Measurements from ENCODE around the gene PIBF1. TPM values are rescaled to one million over a fixed set of nuclear protein-coding genes. Genes with fewer than 3 reads are reported as not detected.
"Not testable (repeated sequence)": the region's sequence is repeated elsewhere in the genome, so short reads cannot be mapped to it uniquely, and the experiment has no call there.

Gene PIBF1
- total RNA-seq, 2 experiments from 2014 or later: 19.1 to 21.8 TPM

DNA sequence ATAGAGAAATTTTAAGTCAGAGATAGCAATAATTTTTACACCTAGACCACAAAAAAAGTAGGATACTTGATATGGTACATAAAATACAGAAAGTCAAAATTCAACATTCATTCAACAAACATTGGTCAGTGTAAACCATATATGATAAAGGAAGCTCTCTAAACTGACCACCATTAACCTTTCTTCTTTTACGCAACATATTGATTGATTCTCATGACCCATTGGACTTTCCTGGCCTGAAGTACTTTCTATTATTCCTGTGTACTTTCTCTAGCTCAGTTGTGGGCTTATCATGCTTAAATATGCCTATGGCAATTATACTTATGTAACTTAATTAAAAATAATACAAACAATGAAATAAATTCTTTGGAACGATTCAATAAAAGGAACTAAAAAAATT lies 10.7 kb downstream of the PIBF1 start:
- H3K4me3 Mint-ChIP-seq: no peak overlapping the region
- peaks cover 6% of the 10 kb centered on the region for H3K9me3 Mint-ChIP-seq
- POLR2A ChIA-PET: no interaction called here
- no peak overlapping the region for H3K27ac Mint-ChIP-seq
- H3K27me3 Mint-ChIP-seq: no peaks in the 10 kb centered on the region
- peaks cover 2% of the 10 kb centered on the region for H3K4me1 Mint-ChIP-seq
- CTCF ChIA-PET: no interaction called here
- peaks cover 51% of the 10 kb centered on the region for H3K36me3 Mint-ChIP-seq (ENCODE audit: low read depth)
- no peak for DNase-seq

DNA sequence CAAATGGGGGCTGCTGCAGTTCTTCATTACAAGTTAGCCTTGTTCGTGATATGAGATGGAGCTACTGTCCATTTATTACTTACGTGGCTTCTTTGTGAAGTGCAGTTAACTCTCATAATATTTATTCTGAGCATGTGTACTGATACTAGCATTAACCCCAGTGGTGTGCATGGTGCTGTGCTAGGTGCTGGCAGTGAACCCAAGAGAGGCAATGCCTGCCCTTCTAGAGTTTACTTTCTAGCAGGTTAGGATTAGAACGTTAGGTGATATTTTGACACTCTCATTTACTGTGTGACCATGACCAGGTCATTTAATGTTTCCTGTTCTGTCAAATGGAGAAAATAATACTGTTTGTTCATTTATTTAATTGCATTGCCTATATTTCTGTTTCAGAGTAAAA lies 16.9 kb downstream of the PIBF1 start:
- no peaks in the 10 kb centered on the region for H3K27me3 Mint-ChIP-seq
- H3K4me3 Mint-ChIP-seq: no peak overlapping the region
- no peak overlapping the region for H3K27ac Mint-ChIP-seq

DNA sequence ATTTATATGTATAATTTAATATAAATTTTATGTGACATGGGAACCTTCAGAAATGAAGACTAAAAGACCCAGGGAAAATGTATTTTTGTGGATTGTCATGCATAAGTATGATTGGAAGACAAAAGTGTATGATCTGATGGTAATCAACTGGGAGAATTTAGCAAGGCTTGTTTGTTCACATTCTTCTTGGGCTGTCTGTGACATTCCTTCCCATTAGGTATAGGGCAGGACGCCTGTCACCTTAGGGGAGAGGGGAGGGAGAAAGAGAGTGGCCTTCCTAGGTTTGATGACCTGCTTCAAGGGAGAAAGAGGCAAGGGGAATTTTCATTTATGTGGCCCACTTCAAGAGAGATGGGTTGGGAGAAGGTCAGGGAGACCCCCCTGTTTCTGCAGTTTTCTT lies 22.4 kb downstream of the PIBF1 start:
- POLR2A ChIA-PET: no interaction called here
- no peak for DNase-seq
- H3K27ac Mint-ChIP-seq: no peak overlapping the region

More for the DNA sequence above, 16.9 kb downstream of the PIBF1 start:
- no peak for DNase-seq
- CTCF ChIA-PET: no interaction called here
- POLR2A ChIA-PET: no interaction called here
- Mint-ChIP-seq H3K9me3 (peaks cover 4% of the 10 kb centered on the region), H3K4me1 (peaks cover under 1% of the 10 kb centered on the region), H3K36me3 (ENCODE audit: low read depth) (peaks cover 55% of the 10 kb centered on the region)

DNA sequence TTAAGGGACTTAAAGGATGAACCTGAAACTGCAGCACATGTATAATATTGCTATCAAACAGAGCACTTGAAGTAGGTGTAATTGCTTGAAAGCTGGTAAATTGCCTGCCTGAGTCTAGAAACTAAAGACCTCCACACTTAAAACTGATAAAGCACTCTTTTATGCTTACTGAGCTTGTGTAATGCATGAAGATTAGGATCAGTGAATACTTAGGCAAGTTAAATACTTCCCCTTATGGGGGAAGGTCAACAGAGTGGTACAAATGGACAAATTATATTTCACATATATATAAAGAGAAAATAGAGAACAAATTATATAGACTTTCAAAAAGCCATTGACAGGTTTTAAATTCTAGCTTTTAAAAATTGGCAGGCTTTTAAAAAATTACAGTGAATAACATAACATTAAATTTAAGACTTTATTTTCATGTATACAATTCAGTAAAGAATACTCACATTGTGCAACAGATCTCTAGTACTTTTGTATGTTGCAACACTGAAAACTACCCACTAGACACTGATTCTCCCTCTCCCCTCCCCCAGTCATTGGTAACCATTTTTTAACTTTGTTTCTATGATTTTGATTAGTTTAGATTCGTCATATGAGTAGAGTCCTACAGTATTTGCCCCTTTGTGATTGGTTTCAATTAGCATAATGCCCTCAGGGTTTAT lies 23.9 kb downstream of the PIBF1 start:
- ChIA-PET POLR2A (no interaction called here), CTCF (no interaction called here)
- no peaks in the 10 kb centered on the region for H3K4me1 Mint-ChIP-seq
- no peak for DNase-seq
- no peak overlapping the region for H3K27ac Mint-ChIP-seq
- H3K9me3 Mint-ChIP-seq: no peaks in the 10 kb centered on the region
- no peak overlapping the region for H3K4me3 Mint-ChIP-seq
- peaks cover 35% of the 10 kb centered on the region for H3K36me3 Mint-ChIP-seq (ENCODE audit: low read depth)
- no peaks in the 10 kb centered on the region for H3K27me3 Mint-ChIP-seq

More for the DNA sequence above, 22.4 kb downstream of the PIBF1 start:
- Mint-ChIP-seq H3K36me3 (ENCODE audit: low read depth) (peaks cover 40% of the 10 kb centered on the region), H3K4me1 (no peaks in the 10 kb centered on the region), H3K9me3 (no peaks in the 10 kb centered on the region), H3K4me3 (no peak overlapping the region), H3K27me3 (no peaks in the 10 kb centered on the region)
- CTCF ChIA-PET: interaction anchor here (1.2 kb wide), 1 partner anchor 9 kb away, joined by 3 read pairs; no protein-coding TSS in a partner anchor

DNA sequence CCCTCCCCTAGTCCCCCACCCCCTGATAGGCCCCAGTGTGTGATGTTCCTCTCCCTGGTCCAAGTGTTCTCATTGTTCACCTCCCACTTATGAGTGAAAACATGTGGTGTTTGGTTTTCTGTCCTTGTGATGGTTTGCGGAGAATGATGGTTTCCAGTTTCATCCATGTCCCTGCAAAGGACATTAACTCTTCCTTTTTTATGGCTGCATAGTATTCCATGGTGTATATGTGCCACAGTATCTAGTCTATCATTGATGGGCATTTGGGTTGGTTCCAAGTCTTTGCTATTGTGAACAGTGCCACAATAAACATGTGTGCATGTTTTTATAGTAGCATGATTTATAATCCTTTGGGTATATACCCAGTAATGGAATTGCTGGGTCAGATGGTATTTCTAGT lies 24.6 kb downstream of the PIBF1 start:
- H3K4me1 Mint-ChIP-seq, DNase-seq, H3K4me3 Mint-ChIP-seq, H3K27ac Mint-ChIP-seq, CTCF ChIA-PET, POLR2A ChIA-PET, H3K27me3 Mint-ChIP-seq, H3K9me3 Mint-ChIP-seq: not testable (repeated sequence)
- H3K36me3 Mint-ChIP-seq (ENCODE audit: low read depth): peaks cover 31% of the 10 kb centered on the region

DNA sequence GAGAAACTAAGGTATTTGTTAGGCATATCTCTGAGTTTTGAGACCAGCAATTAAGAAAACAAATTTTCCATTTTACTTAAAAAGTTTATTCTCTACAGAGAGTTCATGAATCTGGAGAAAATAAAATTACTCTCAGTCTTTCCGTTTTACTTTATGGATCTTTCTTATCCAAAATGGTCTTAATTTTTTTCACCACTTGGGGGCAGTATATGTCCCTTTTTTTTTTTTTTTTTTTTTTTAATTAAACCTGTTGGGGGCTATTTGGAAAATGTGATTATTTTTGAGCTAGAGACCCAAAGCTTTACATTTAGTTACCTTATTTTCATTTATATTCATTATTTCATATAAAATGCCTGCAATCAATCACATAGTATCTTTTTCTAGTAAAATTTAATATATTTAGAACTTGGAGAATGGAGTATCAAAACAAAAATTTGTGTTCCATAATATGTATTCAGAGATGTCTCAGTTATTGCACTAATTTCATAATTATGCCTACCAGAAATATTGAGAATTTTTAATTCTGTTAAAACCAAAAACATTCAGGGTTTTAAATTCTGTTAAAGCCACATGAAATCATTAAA lies 27.1 kb downstream of the PIBF1 start:
- H3K27ac Mint-ChIP-seq: no peak overlapping the region
- POLR2A ChIA-PET: no interaction called here
- CTCF ChIA-PET: interaction anchor here (0.6 to 1.1 kb wide), 4 partner anchors 21 to 594 kb away, joined by 3 to 6 read pairs (median 3); no protein-coding TSS in a partner anchor
- H3K36me3 Mint-ChIP-seq (ENCODE audit: low read depth): peaks cover 30% of the 10 kb centered on the region
- no peaks in the 10 kb centered on the region for H3K4me1 Mint-ChIP-seq
- no peaks in the 10 kb centered on the region for H3K27me3 Mint-ChIP-seq
- no peaks in the 10 kb centered on the region for H3K9me3 Mint-ChIP-seq
- no peak for DNase-seq
- no peak overlapping the region for H3K4me3 Mint-ChIP-seq

DNA sequence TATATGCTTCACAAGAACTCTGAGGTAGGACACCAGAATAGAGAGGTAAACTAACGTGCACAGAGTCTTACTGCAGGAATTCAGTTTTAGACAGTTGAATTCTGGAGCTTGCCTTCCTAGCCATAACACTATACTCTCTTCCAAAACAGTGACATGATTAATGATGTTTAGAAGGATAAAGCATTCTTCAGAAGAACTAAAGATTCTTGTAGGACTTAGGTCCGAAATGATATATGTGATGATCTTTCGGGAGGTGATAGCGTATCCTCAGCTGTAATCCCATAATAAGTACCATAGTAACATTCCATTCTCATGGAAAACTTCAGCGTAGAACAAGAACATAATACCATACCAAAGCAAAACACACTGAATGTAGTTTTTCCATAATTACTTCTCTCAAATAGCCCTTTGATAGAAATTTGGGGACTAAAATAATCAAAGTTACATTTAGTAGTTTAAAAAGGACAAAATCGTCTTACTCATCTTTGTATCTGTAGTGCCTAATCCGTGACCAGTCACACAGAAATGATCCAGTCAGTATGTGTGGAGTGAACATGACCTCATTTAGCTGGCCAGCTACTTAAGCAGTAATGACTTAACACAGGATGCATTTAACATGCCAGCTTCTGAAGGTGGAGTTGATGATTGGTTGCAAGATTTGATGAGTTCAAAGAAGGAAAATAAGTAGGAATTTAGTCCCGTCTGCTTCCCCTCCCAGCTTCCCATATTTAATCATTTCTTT lies 38.4 kb downstream of the PIBF1 start:
- Mint-ChIP-seq H3K4me1 (no peaks in the 10 kb centered on the region), H3K4me3 (no peak overlapping the region), H3K36me3 (ENCODE audit: low read depth) (peaks cover 27% of the 10 kb centered on the region), H3K9me3 (no peaks in the 10 kb centered on the region), H3K27ac (no peak overlapping the region), H3K27me3 (no peaks in the 10 kb centered on the region)
- DNase-seq: no peak
- ChIA-PET POLR2A (no interaction called here), CTCF (no interaction called here)

DNA sequence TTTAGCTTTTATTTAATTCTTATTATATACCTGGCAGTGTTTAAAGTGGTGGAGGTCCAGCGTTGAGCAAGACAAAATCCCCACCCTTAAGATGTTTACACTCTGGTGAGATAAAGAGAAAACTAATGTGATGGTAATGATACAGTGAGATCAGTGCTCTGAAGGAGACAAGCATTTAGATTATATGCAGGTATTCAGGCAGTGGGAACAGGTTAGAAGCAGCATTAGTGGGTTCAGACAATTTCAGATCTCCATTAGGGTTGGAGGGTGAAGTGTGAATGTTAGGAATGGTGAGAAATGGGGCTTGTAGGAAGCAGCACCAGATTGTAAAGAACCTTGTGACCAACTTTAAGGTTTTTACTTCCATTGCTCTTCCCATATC lies 39.0 kb downstream of the PIBF1 start:
- ChIA-PET CTCF (no interaction called here), POLR2A (no interaction called here)
- no peak overlapping the region for H3K4me3 Mint-ChIP-seq
- H3K27me3 Mint-ChIP-seq: no peaks in the 10 kb centered on the region
- no peak for DNase-seq
- no peaks in the 10 kb centered on the region for H3K9me3 Mint-ChIP-seq
- H3K4me1 Mint-ChIP-seq: no peaks in the 10 kb centered on the region
- no peak overlapping the region for H3K27ac Mint-ChIP-seq
- peaks cover 29% of the 10 kb centered on the region for H3K36me3 Mint-ChIP-seq (ENCODE audit: low read depth)

DNA sequence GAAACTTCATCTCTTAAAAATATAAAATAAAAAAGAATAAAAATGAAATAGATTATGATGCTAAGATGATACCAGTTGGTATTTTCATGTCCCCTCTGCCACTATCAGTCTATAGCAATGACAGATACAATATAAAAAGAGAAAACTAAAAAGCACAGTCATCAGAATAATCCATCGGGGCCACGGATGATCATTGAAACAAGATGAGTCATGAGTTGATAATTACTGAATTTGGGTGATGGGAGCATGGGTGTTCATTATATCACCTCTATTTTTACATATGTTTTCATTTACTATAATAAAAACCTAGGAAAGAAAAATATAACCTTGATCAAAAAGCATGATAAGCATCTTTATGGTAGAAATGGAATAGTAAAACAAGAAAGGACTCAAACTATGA lies 41.1 kb downstream of the PIBF1 start:
- no peak overlapping the region for H3K4me3 Mint-ChIP-seq
- H3K36me3 Mint-ChIP-seq (ENCODE audit: low read depth): peaks cover 43% of the 10 kb centered on the region
- DNase-seq: no peak
- CTCF ChIA-PET: no interaction called here
- H3K9me3 Mint-ChIP-seq: no peaks in the 10 kb centered on the region
- H3K27me3 Mint-ChIP-seq: no peaks in the 10 kb centered on the region
- POLR2A ChIA-PET: no interaction called here
- H3K27ac Mint-ChIP-seq: no peak overlapping the region
- H3K4me1 Mint-ChIP-seq: no peaks in the 10 kb centered on the region

DNA sequence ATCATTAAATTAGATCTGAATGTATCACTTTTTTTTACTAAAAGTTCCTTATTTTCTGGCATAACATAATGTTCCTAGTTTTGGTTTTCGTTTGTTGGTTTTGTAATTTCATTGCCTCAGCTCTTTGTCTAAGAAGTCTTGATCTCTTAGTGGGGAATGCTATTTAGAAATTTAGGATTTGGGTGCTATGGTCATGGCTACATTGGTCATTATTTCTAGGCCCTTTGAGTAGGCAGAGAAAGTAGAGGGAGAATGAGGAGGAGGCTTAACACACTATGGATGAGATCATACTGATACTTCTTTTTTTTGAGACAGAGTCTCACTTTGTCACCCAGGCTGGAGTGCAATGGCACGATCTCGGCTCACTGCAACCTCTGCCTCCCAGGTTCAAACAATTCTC lies 41.8 kb downstream of the PIBF1 start:
- H3K27me3 Mint-ChIP-seq: no peaks in the 10 kb centered on the region
- ChIA-PET CTCF (interaction anchor here (0.7 kb wide), 1 partner anchor 8 kb away, joined by 4 read pairs; no protein-coding TSS in a partner anchor), POLR2A (no interaction called here)
- no peak for DNase-seq
- peaks cover 43% of the 10 kb centered on the region for H3K36me3 Mint-ChIP-seq (ENCODE audit: low read depth)
- no peaks in the 10 kb centered on the region for H3K4me1 Mint-ChIP-seq
- H3K9me3 Mint-ChIP-seq: no peaks in the 10 kb centered on the region
- H3K4me3 Mint-ChIP-seq: no peak overlapping the region
- no peak overlapping the region for H3K27ac Mint-ChIP-seq

DNA sequence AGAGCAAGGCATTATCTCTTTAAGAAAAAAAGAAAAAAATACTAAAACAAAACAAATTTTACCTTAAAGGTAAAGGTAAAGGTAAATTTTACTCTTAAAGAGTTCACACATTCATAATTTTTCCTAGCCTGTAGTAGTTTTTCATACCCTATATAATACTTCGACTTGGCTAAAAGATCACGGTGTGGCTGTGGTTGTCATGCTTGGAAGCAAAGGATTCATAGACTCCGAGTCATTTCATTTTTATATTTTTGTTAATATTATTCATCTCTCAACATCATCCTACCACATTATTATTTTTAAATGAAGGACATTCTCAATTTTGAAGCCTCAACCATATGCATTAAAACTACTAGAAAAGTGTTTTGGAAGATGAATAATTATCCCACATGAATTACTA lies 52.7 kb downstream of the PIBF1 start:
- H3K4me1 Mint-ChIP-seq: peaks cover 5% of the 10 kb centered on the region
- DNase-seq: no peak
- POLR2A ChIA-PET: no interaction called here
- no peaks in the 10 kb centered on the region for H3K27me3 Mint-ChIP-seq
- H3K27ac Mint-ChIP-seq: no peak overlapping the region
- H3K9me3 Mint-ChIP-seq: no peaks in the 10 kb centered on the region
- H3K4me3 Mint-ChIP-seq: no peak overlapping the region
- CTCF ChIA-PET: no interaction called here
- H3K36me3 Mint-ChIP-seq (ENCODE audit: low read depth): peaks cover 44% of the 10 kb centered on the region

DNA sequence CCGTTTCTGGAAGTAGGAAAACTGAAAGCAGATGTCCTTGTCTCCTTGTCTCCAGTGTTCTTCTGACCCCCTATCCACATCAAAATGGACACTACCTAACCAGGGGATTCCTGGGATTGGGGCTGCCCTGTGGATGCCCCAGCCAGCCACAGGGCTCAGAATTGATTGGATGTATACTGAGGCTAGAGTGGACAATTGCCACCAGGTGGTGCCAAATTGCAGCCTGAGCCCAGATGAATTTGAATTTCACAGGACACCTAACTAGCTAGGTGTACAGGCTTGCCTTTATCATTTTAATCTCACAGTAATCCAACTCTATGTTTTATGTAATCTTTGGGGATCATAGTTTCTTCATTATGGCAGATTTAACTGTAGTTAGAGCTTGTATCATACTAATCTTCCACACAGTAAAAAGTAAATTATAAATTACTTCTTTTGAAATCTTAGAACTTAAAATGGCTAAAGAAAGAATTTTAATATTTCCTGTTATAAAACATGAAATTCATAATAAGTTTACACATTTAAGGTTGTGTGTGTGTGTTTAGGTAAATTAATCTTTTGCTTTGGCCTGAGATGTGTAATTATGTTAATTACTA lies 58.0 kb downstream of the PIBF1 start:
- ChIA-PET POLR2A (no interaction called here), CTCF (interaction anchor here (0.7 to 1.0 kb wide), 8 partner anchors 10 to 868 kb away, joined by 3 to 6 read pairs (median 3); partner anchors contain the start of gene KLF5)
- peak; percentile 54 for DNase-seq
- H3K27ac Mint-ChIP-seq: no peak overlapping the region
- no peaks in the 10 kb centered on the region for H3K27me3 Mint-ChIP-seq
- H3K4me1 Mint-ChIP-seq: no peaks in the 10 kb centered on the region
- no peak overlapping the region for H3K4me3 Mint-ChIP-seq
- no peaks in the 10 kb centered on the region for H3K9me3 Mint-ChIP-seq
- H3K36me3 Mint-ChIP-seq (ENCODE audit: low read depth): peaks cover 20% of the 10 kb centered on the region

DNA sequence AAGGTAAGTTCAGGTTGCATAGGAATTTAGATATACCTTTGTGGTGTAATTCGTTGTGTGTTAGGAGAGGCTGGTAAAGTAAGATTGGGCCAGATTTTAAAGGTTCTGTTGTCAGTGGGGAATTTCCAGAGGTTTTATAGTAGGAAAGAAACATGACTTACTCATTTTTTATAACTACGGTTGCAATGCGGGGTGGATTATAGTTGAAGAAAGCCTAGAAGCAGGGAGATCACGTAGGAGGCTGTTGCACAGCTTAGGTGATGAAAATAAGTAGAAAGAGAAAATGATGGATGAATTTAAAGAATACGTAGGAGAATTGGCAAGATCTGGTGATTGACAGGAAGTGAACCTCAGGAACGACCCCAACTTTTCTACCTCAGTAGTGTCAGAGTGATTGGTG lies 61.1 kb downstream of the PIBF1 start:
- no peak for DNase-seq
- no peaks in the 10 kb centered on the region for H3K9me3 Mint-ChIP-seq
- ChIA-PET POLR2A (no interaction called here), CTCF (no interaction called here)
- H3K4me1 Mint-ChIP-seq: no peaks in the 10 kb centered on the region
- no peak overlapping the region for H3K27ac Mint-ChIP-seq
- H3K27me3 Mint-ChIP-seq: no peaks in the 10 kb centered on the region
- no peak overlapping the region for H3K4me3 Mint-ChIP-seq
- H3K36me3 Mint-ChIP-seq (ENCODE audit: low read depth): peaks cover 36% of the 10 kb centered on the region
